HG03060 (cell line): ENCODE results near the gene BAAT.
"Not testable (repeated sequence)": the region's sequence is repeated elsewhere in the genome, so short reads cannot be mapped to it uniquely, and the experiment has no call there.

Experiments used
- ATAC-seq: cut with Tn5 transposase; IDR thresholded peaks from one replicate; pipeline ENCODE4 v1.9.1; 2021; ENCODE audit warnings: low read depth, moderate number of reproducible peaks; ENCODE audit not compliant: unreplicated experiment

BAAT gene

GRCh38 chr9:101384873-101385536, at the start of gene BAAT:
Gene BAAT (minus strand): TSS chr9:101385006. CDS start chr9:101371404, 13,602 bp downstream.
- ATAC-seq = not testable (repeated sequence)

- no peak for ATAC-seq
These were observed 48.4 kb upstream of the BAAT start for GRCh38 chr9:101433229-101433628.

- no peak for ATAC-seq
These were observed 47.9 kb upstream of the BAAT start for GRCh38 chr9:101432740-101433139.

- no peak for ATAC-seq
These were observed 47.4 kb upstream of the BAAT start for GRCh38 chr9:101432171-101432570.

GRCh38 chr9:101429736-101430135, 44.9 kb upstream of the BAAT start:
- ATAC-seq = no peak

- ATAC-seq = no peak
These were observed 44.1 kb upstream of the BAAT start for GRCh38 chr9:101428909-101429308.

GRCh38 chr9:101427957-101428655, 43.3 kb upstream of the BAAT start:
- peak; percentile 56 for ATAC-seq

GRCh38 chr9:101427358-101427757, 42.6 kb upstream of the BAAT start:
- no peak for ATAC-seq

GRCh38 chr9:101421653-101422065, 36.9 kb upstream of the BAAT start:
- ATAC-seq = no peak

GRCh38 chr9:101419863-101420262, 35.1 kb upstream of the BAAT start:
- ATAC-seq = no peak

GRCh38 chr9:101418518-101419430, 34.0 kb upstream of the BAAT start:
- ATAC-seq = no peak

- ATAC-seq = no peak
These were observed 33.2 kb upstream of the BAAT start for GRCh38 chr9:101417977-101418376.

GRCh38 chr9:101417389-101417788, 32.6 kb upstream of the BAAT start:
- no peak for ATAC-seq

- ATAC-seq = no peak
These were observed 30.8 kb upstream of the BAAT start for GRCh38 chr9:101415578-101415977.

- no peak for ATAC-seq
These were observed 30.0 kb upstream of the BAAT start for GRCh38 chr9:101414839-101415238.

GRCh38 chr9:101409079-101409477, 24.3 kb upstream of the BAAT start:
- no peak for ATAC-seq

- ATAC-seq = no peak
These were observed 23.7 kb upstream of the BAAT start for GRCh38 chr9:101408374-101409078.

GRCh38 chr9:101403516-101404285, 18.9 kb upstream of the BAAT start:
- no peak for ATAC-seq

GRCh38 chr9:101400120-101400519, 15.3 kb upstream of the BAAT start:
- no peak for ATAC-seq

- ATAC-seq = no peak
These were observed 14.8 kb upstream of the BAAT start for GRCh38 chr9:101399643-101399970.
